GM12872 (cell line): Measurements from ENCODE around the gene CCNA2.

ENCODE experiments used
- TF ChIP-seq, protein P1 (sequence below): IDR thresholded peaks from 3 replicates; pipeline ENCODE4 v1.5.1; 2011; ENCODE audit warnings: low read depth, mild to moderate bottlenecking, low read length, moderate library complexity; ENCODE audit not compliant: insufficient read depth

The CCNA2 gene

DNA sequence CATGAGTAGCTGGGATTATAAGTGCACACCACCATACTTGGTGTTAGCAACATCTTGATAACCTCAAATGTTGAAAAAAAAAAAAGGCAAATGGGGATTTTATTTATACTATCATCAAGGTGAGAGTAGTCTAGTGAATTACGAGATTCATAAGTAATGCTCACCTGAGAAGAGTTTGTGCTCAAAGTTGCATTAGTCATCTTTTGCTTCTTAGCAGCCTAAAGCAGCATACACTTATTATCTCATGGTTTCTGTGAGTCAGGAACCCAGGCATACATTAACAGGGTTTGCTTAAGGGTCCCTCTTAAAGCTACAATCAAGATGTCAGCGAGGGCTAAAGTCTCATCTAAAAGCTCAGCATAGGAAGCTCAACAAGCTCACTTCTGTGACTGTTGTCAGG is 30.7 kb downstream of the CCNA2 start:
- TF ChIP-seq, protein P1, sequence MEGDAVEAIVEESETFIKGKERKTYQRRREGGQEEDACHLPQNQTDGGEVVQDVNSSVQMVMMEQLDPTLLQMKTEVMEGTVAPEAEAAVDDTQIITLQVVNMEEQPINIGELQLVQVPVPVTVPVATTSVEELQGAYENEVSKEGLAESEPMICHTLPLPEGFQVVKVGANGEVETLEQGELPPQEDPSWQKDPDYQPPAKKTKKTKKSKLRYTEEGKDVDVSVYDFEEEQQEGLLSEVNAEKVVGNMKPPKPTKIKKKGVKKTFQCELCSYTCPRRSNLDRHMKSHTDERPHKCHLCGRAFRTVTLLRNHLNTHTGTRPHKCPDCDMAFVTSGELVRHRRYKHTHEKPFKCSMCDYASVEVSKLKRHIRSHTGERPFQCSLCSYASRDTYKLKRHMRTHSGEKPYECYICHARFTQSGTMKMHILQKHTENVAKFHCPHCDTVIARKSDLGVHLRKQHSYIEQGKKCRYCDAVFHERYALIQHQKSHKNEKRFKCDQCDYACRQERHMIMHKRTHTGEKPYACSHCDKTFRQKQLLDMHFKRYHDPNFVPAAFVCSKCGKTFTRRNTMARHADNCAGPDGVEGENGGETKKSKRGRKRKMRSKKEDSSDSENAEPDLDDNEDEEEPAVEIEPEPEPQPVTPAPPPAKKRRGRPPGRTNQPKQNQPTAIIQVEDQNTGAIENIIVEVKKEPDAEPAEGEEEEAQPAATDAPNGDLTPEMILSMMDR: no peak

DNA sequence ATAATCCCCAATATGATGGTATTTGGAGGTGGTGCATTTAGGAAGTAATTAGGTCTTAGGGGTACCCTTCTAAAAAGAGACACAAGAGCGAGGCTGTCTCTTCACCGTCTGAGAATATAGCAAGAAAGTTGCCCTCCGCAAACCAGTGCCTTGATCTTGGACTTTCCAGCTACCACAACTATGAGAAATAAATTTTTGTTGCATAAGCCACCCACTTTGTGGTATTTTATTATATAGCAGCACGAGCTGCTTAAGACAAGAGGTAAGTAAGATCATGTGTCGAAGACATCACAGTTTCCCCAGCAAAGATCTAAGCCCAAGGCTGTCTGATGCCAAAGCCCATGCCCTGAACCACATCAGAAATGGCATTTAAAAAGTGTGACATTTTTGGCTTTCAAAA is 32.2 kb downstream of the CCNA2 start:
- TF ChIP-seq, protein P1: no peak

DNA sequence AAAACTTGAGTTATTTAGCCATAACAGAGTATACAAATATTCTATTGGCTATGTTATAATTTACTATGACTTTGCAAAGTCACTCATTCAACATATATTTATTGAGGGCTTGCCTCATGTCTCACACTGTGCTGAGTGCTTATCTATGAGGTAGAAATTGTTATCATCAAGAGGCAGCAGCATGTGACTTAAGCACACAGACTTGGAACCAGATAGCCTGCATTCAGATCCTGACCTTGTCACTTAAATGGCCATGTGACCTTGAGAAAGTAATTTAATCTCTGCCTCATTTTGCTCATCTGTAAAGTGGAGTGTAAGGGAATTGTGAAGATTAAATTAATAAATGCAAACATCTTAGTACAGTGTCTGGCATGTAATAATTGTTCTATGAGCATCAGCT is 32.7 kb downstream of the CCNA2 start:
- TF ChIP-seq, protein P1: no peak

DNA sequence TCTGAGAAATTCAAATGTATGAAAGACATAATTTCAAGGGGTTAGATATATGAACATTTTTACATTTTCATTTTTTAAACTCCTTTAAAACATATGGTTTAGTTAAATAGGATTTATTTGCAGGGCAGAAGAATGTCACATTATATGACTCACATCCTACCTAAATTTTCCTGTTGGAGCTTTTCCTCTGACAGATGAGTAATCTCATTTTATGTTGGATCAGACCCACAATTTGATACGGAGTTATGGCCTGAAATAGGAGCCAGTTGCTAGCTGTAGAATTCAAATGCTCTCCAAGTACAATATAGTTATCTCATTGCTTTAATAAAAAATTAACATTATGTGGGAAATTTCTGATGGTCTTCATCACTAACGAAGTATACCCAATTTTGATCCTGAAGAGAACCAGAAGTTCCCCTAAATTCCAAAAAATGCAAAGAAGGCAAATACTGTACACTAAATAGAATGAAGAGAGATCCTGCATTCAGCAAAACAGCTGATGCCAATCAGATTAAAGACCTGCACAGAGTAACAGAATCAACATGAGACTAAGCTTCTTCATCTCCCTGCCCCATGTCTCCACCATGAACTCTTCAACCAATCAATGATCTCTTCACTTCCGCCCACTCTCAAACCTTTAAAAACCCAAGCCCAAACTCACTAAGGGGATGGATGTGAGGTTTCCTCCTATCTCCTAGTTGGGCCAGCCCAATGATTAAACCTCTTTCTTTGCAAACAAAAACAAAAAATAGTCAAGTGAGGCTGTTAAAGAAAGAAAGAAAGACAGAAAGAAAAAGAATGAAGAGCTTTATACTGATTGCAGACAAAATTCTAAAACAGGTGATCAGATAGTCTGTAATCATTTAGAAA is 33.5 kb downstream of the CCNA2 start:
- TF ChIP-seq, protein P1: no peak

DNA sequence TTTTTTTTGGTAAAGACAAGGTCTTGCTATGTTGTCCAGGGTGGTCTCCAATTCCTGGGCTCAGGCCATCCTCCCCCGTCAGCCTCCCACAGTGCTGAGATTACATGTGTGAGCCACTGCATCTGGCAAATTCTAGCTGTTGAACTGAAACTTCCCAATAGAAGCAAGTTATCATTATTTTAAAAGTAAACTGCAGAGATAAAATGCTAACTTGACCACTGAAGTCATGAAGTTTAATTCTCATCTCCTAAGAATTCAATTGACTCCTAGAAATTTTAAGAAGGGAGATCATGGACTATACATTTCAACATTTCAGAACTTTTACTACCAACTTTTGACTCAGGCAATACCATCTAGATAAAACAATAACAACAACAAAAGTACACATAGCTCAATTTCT is 34.2 kb downstream of the CCNA2 start:
- TF ChIP-seq, protein P1: no peak

DNA sequence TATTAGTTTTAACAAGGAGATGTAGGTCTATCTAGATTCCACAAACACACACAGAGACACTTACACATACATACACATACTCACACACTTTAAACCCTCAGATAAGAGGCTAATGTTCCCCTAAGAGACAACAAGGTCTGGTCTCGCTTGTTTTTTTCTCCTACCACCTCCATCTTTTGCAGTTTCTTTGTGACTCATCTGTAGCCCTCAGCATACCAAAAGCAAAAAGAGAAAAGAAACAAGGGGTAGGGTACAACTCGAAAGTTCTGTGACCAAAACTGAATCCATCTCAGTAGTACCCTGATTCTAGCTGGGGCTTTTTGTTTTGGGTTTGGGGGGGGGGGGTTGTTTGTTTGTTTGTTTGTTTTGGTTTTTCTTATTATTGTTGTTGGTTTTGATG is 34.8 kb downstream of the CCNA2 start:
- TF ChIP-seq, protein P1: no peak

DNA sequence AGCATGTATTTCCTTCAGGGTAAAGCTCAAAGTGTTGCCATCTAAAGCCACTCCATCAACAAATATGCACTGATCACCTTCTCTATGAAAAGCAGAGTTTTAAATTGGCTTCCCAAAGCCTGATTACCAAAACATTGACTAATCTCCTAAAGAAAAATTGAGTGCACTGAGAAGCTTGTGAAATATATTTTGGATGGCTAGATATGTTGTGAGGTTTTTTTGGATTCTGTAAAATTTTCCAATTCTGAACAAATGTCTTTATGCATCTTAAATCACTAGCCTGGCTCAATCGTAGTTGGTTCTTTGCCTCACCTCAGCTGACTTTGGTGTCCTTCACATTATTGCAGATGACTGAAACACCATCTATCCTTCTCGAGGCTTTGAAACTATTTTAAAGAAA is 37.5 kb downstream of the CCNA2 start:
- TF ChIP-seq, protein P1: no peak
